HG02885 (cell line): ENCODE results near the gene CRADD.
"Not testable (repeated sequence)": the region's sequence is repeated elsewhere in the genome, so short reads cannot be mapped to it uniquely, and the experiment has no call there.

Experiments
- ATAC-seq: cut with Tn5 transposase; IDR thresholded peaks from one replicate; pipeline ENCODE4 v1.9.1; 2021; ENCODE audit warnings: mild to moderate bottlenecking; ENCODE audit not compliant: unreplicated experiment, poor library complexity

CRADD gene

DNA sequence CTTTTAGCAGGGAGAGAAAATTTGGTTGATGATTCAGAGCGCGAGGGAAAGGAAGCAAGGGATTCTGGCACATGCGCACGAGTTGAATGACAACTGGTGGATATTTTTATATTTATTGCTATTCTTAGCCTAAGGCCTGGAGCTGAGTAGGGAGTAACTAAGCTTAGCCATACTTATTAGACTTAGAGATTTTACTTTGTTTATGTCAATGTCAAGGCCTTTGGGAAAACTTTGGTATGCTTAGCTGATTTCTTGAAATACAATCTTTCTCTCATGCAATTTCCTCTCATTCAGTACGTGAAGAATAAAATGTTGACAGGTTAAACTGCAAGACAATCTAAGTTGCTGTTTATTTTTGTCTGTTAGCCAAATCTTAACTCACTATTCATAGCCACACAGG is 101.1 kb downstream of the CRADD start:
- ATAC-seq, result no peak

DNA sequence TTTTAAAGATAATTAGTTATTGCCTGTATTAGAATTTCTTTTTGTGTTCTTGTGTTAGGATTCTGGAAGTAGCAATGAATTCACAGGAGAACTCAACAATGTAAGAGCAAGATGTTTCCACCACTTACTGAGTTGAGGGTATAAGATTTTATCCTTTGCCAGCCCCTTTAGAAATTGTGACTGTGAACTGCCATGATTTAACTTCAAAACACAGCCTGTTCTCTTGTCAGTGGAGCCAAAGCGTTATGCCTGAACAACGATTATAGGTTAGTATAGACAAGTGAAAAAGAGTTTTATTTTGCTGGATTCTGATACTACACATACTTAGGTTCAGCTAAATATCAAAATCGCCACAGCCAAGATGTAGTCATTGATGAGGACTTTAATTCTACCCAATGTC is 101.6 kb downstream of the CRADD start:
- ATAC-seq, result no peak

DNA sequence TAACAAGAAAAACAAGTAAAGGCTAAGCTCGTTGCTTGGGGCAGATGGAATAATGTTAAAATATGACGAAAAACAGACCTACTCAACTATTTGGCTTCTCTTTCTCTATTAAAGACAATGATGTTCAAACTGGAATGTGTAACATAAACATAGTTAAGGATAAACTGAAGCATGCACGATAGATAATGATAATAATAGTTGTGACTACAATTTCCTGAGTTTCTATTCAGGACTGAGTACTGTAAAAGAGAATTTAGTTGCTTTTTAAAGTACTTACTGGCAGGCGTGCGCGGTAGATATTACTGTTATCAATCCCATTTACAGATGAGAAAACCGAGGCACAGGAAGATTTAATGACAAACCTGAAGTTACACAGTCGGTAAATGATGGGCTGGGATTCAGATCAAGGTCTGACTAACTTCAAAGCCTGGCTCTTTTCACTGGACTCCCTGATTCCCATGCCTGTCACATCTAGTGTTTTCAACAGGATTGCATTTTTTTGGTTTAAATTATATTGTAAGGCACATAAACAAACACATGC is 103.0 kb downstream of the CRADD start:
- ATAC-seq, result no peak

DNA sequence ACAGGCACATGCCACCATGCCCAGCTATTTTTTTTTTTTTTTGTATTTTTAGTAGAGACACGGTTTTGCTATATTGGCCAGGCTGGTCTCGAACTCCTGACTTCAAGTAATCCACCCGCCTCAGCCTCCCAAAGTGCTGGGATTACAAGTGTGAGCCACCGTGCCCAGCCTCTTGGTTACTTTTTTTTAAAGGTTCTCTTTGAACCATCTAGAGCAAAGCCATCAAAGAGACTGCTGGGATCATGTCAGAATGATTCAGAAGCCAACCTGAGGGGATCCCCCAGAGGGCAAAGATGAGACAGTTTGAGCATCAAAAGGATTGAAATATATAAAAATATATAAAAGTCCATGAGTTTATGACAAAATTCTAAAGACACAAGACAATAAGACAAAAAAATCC is 103.7 kb downstream of the CRADD start:
- ATAC-seq, result not testable (repeated sequence)

DNA sequence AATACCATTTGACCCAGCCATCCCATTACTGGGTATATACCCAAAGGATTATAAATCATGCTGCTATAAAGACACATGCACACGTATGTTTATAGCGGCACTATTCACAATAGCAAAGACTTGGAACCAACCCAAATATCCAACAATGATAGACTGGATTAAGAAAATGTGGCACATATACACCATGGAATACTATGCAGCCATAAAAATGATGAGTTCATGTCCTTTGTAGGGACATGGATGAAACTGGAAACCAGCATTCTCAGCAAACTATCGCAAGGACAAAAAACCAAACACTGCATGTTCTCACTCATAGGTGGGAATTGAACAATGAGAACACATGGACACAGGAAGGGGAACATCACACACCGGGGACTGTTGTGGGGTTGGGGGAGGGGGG is 104.8 kb downstream of the CRADD start:
- ATAC-seq, result not testable (repeated sequence)

DNA sequence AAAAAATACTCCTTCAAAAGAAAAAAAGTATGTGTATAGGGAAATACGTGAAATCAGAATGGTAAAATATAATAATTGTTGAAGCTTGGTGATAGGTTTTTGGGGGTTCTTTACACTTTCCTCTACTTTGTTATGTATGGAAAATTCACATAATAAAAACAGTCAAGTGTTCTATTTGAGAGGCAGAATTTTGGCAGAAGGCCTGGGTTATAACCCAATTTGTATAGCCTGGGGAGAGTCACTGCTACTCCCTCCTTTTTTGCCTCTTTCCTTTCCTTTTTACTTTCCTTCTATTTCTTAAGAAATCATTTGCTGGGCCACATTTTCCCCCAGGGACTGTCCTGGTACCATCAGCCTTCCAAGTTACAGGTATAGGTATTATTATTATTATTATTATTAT is 105.7 kb downstream of the CRADD start:
- no peak for ATAC-seq

DNA sequence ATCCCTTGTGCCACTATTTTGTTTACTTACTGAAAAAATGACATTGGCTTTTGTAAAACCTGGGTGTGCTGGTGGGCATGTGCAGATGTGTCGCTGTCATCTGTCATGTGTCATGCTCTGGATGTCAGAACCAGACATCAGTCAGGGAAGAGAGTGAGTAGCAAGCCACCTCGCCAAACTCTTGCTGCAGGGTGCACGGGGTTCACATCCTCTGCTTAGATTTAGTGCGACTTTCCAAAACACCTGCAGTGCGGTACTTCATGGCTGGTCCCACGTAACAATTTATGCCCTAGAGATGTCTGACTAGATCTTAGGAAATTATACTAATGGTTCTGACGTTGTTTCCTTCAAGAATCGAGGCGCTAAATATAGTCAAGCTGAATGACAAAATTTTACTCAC is 106.7 kb downstream of the CRADD start:
- no peak for ATAC-seq

DNA sequence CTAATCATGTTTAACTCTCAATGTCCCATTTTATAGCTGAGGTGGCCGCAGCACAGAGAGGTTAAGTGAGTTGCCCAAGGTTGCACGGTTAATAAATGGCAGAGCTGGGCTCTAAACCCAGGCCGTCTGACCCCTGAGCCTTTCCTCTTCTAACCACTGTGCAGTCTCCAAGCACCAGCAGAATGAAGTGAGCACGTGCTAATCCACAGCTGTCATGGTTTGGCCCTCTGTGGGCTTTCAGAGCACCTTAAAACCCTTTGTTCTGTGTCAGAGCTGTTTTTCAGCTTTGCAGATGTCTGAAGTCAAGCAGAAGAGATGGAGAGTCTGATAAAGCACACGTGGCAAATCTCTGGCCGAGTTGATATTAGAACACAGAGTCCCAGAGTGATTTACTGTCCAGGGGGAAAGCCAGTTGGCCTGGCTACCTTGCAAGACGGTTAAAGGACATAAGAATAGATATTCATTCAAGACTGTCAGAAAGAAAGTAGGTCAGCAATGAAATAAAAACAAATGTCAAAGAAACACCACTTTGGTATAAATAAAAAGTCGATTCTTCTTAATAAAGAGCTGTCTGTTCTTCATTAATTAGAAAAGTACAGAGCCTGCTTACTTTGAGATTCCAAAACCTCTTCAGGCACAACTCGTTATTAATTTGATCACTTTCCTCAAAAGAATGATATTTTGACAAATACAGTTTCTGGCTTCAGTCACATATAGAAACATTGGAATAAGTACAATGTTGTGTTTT is 107.3 kb downstream of the CRADD start:
- ATAC-seq, result no peak

DNA sequence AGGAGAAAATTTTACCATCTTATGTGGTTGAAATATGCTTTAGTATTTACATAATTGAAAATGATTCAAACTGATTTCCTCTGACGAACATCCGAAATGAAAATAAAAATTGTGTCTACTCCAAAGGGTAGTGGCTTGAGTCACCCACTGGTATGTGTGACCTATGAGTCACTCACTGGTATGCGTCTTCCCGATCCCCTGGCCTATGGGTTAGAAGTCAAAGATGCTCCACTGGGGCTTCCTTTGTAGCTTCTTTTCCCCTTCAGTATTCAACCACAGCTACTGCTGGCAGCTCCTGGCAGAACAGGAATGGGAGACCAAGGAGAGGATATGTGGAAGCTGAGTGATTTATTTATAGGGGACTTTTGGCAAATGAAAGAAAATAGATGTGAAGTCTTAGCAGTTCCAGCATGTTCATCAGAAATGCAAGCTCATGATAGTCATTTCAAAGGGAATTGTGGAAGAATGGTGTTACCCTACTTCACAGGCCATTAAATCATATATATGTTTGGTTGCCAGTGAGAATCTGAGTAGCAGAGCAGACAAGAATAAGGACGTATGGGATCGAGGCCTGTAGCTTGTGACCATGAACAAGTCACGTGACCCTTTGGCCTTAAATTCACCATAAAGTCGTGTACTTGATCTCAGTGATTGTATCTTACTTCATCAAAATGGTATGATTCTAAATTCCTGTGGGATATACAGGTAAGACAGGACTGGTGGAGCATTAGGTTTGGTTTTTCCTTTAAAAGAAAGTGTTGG is 108.3 kb downstream of the CRADD start:
- peak; percentile 42 for ATAC-seq

DNA sequence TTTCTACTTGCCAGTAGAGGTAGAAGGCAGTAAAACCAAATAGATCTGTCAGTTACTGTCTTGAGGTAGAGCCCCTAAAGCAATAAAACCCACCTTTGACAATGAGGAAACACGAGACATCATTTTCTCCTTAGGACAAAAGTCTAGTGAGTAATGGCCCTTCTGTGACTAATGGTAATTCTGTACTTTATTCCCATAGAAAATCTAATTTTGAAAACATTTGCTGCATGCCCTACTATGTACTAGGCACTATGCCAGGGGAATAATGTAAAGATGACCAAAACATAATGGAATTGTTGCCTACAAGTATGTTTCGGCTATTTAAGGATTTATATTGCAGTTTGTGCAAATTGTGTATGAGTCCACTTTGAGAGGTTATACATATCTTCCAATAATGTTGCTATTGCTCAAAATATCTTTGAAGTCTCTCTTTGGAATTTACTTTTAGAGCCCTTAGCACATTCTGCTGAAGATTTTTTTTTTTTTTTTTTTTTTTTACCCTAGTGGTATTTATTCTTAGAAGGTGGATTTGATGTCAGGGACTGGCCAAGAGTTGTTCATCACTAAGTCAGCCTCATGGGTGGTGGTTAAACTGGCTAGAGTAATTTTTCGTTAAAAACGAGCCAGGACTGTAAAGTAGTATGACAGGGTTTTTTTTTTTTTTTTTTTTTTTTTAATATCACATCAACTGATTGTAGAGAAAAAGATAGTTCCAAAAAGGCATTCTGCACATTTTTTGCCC is 109.7 kb downstream of the CRADD start:
- no peak for ATAC-seq

DNA sequence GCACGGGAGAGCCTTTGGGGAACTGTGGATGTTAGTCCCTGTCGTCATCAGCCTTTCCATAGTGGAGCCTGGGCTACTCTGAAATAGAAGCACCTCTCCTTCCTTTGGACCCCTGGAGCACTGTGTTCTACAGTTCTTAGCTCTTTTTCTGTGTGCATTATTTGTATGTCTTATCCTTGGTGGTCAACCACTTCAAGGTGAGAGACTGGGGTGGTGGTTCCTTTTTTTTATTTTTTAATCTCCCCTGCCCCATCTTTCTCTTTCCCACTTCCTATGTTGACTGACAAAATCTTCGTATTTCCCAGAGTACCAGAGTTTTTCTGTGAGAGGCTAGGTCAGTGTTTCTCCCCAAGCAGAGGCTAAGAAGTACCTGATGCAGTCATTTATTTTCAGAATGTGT is 111.7 kb downstream of the CRADD start:
- ATAC-seq, result no peak

DNA sequence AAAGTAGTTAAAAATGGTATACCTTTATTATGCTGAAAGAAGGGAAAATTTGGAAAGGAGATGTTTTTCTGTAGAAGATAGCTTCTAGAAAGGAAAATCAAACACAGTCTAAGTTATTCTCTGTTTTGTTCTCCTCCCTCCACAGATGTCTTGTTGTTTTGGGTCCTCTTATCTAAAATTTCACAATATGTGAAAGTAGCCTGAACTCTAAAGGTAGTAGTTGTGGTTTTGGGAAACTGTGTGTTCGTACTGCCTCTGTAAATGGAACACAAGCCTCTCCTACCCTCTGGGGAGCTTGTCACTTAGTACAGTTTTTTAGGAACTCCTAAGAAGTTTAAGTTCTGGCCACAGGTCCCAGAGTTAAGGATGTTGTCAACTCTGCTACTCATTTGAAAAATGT is 112.6 kb downstream of the CRADD start:
- no peak for ATAC-seq

DNA sequence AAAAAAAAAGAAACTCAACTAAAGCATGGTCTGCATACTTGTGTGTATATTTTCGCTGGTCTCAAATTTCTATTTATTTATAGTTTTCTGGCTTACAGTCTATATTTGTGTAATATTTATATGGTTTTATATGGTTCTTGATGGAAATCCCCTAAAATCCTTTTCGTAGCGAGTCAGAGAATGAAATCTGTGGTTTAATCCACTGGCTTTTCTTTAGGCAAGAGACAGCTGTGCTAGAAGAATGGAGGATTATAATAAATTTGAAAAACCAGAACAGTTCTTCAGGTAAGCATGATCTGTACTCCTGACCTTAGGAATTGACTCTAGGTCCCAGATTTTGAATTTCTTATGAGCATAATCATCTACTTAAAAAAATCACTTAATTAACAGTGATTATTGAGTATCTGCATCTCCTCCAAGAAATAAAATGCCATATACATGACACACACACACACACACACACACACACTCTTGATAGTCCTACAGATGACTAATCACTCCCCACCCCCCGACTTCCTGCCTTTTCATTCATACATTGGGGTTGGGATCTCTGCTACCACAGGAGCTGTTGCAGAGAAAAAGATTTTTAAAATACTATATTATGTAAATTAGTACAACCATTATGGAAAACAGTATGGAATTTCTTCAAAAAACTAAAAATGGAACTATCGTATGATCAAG is 113.4 kb downstream of the CRADD start:
- ATAC-seq, result no peak

DNA sequence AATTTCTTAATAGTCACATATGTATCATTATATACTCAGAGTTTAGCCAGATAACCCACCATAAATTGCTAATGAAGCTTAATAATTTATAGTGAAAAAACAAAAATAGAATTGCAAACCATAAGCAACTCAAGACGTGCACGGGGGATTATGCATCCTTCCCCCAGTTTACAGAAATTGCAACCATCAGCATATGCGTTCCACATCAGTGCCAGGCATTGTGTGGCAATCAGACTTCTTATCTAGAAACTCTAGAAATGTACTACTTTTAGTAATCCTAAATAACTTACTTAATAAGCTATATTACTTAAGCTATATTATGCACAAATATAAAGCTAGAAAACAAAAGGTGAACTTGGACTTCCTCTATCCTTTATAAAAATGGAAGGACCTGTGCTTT is 115.8 kb downstream of the CRADD start:
- ATAC-seq, result no peak

DNA sequence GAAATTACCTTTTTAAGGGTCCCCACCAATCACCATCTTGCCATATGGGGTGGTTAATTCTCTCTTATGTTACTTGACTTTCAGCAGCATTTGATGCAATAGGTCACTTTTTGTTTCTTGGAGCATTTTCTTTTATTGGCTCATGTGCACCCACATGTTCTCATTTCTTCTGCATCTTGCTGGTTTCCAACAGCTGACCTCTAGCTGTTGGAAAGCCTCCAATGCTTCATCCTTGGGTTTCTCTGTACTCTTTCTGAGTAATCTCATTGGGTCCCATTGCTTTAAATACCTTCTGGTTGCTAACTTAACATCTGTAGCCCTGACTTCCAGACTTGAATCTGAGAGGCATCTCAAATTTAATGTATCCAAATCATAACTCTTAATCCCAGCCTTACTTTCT is 116.8 kb downstream of the CRADD start:
- ATAC-seq, result no peak

DNA sequence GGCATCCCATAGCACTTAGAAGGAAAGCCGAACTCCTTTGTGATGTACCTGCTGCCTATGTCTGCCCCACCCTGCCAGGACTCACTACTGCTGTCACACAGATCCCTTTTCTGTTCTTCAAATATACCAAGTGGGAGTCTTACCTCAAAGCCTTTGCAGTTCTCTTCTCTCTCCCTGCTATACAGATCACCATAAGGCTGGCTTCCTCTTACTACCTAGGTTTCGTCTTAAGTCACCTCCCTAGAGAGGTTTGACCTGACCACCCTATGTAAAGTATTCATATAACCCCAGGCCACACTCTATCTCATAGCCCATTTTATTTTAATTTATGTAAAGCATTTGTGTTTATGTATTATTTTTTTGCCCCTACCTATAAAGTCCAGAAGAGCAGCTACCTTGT is 117.6 kb downstream of the CRADD start:
- no peak for ATAC-seq

DNA sequence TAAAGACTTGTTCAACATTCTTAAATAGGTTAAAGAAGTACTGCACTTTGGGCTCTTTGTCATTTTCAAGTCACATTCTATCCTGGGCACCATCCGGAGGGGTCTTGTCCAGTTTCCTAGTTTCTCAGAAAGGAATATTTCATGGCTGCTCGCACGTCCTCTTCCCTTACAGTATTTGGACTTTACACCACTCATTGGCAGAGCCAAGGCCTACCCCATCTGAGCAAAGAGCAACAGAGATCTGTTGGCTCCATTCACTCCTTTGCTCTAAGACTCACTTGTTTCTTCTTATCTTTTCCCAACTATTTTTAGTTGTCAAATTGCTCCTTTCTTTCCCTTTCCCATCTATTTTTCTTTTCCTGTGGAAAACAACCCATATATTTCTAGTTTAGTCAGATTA is 118.2 kb downstream of the CRADD start:
- ATAC-seq, result no peak

DNA sequence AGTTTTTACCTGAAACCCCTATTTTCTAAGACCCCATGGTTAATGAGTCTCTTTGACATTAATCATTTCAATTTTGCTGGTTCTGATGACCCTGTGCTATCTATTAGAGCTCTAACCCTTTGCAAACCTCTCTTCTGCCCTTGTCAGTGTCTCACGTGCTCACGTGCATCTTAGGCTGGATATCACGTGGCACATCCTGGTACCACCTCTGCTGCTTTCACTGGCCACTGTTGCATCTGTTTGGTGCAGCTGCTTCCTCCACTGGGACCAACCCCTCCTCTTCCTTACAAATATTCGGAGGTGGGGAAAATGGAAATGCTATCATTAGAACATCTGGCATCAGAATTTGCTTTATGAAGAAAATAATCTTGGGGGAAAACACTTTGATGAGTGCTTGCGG is 119.6 kb downstream of the CRADD start:
- no peak for ATAC-seq

DNA sequence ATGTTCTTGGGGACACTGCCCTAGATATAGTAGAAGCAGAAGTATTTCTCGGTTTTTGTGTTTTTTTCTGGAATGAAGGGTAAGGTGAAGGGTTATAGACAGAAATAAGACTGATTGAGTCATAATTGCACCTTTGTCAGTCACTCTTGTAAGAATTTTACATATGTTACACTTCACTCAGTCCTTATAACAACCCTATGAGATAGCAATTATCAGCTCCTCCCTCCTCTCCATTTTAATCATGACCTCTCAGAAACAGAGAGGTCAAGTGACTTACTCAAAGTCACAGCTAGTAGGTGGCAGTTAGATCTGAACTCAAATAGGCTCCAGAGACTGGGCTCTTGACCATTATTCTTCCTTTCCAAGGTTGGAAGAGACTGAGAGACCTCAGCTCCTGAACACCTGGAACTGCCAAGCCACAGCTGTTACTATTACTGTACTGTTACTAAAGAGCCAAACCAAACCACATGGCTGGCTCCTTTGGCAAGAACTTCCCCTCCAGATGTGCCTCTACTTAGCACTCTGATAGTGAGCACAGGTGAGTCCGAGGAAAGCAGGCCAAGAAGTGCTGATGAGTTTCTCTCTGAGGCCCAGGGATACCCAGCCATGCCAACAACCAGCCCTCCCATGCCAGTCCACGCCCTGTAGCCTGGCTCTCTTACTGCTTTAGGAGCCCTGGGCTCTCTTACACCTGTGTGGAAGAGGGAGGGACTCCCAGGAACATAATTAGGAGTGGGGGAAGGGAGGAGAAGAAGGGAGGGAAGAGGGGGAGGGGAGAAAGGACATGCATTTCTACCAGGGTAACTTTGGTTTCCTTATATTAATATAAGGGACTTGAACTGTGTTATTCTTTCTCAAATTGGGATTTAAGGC is 121.3 kb downstream of the CRADD start:
- no peak for ATAC-seq

DNA sequence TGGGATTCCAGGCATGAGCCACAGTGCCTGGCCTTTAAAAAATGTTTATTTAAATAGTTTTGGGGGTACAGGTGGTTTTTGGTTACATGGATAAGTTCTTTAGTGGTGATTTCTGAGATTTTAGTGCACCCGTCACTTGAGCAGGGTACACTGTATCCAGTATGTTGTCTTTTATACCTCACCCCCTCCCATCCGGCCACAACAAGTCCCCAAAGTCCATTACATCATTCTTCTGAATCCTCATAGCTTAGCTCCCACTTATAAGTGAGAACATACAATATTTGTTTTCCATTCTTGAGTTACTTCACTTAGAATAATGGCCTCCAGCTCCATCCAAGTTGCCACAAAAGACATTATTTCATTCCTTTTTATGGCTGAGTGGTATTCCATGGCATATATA is 124.5 kb downstream of the CRADD start:
- not testable (repeated sequence) for ATAC-seq
